HG03135 (cell line): ENCODE results near the gene ABR.
"Not testable (repeated sequence)": the region's sequence is repeated elsewhere in the genome, so short reads cannot be mapped to it uniquely, and the experiment has no call there.

Source experiments
- ATAC-seq: cut with Tn5 transposase; IDR thresholded peaks from one replicate; pipeline ENCODE4 v1.9.1; 2021; ENCODE audit warnings: mild to moderate bottlenecking, moderate library complexity; ENCODE audit not compliant: unreplicated experiment

Gene ABR

DNA sequence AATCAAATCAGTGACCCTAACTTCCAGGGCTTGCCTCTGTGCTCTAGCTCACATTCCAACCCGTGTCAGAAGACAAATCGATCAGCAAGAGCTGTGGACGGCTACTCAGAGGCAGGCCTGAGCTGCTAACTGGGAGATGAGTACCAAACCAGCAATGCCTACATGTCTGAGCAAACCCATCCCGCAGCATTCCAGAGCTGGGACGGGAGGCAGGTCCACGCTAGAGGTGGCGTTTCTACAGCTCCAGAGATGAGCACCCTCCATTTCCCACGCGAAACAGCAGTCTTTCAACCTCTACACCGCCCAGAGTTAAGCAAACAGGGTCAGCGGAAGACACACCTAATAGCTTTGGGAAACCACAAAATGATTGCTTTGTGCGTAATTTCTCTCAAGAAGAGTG, 206.7 kb downstream of the ABR start:
- ATAC-seq, result no peak

DNA sequence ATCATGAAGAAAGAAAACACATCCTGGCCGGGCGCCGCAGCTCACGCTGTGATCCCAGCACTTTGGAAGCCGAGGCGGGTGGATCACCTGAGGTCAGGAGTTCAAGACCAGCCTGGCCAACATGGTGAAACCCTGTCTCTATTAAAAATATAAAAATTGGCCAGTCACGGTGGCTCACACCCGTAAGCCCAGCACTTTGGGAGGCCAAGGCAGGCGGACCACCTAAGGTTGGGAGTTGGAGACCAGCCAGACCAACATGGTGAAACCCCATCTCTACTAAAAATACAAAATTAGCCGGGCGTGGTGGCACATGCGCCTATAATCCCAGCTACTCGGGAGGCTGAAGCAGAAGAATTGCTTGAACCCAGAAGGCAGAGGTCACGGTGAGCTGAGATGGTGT, 207.9 kb downstream of the ABR start:
- not testable (repeated sequence) for ATAC-seq

DNA sequence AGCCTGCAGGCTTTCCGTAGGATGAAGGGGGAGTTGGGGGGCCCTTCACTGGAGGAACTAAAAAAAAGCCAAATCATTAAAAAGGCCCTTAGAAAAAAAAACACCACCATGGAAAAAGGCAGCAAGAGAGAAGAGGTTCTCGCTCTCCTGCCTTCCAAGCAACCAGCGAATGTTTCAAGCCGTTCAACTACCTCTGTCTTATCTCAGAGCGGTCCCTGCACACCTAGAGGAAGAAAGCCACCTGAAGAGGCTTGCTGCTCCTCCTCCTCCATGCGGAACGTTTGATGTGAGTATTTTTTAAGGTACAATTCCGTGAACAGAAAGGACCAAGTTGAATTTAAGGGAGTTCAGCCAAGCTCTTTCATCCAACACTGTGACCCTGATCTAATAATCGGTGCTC, 209.4 kb downstream of the ABR start:
- ATAC-seq, result no peak

DNA sequence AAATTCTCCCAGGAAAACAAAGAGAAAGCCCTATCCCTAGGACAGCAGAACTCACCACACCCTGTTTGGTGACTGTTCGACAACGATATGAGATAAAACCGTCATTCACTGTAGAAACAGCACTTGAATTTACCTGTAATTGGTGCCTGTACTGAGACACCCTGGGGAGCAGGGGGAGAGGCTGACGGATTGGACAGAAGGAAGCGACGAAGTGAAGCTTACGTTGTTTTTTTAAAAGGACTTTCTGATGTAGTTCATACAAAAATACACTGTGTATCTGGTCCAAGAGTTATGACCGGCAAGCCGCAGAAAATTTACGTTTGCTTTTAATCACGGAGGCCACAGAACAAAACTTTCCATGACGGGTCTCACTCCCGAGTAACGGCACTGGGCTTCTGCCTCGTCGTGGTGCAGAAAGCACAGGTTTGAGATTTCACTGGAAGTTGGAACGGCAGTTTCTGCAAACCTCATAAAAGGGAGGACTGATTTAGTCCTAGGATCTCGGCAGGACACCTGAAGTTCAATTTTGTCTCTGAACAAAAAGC, 209.9 kb downstream of the ABR start:
- ATAC-seq, result no peak

DNA sequence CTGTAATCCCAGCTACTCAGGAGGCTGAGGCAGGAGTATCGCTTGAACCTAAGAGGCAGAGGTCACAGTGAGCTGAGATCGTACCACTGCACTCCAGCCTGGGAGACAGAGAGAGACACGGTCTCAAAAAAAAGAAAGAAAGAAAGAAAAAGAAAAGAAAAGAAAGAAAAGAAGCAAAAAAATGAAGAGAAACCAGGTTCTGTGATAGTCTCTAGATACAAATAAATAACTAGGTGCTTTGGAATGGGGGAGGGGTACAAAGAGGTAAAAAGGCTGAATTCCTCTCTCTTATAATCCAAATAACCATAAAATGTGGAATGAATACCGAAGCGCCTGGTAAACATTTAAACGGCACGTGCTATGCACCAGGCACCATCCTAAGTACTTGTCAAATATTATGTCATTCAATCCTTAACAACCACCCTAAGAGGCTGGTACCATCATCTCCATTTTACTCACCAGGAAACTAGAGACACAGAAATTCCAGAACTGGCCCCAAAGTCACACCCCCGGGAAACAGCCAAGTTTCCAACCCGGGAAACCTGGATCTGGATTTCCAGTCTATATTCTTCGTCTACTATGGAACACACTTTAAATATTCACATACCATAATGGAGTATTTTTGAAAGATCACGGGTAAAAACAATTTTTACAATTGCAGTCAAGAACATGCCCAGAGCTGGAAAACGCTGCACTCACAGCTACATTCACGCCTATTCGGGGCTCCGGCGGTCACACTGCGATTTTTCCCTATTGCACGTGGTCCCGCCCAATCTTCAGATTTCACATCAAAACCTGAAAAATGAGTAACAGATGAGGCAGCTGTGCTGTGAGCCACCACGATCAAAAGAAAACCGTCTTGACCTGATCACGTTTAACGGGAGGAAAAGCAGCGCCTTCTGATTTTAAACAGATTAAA, 210.7 kb downstream of the ABR start:
- ATAC-seq, result no peak

DNA sequence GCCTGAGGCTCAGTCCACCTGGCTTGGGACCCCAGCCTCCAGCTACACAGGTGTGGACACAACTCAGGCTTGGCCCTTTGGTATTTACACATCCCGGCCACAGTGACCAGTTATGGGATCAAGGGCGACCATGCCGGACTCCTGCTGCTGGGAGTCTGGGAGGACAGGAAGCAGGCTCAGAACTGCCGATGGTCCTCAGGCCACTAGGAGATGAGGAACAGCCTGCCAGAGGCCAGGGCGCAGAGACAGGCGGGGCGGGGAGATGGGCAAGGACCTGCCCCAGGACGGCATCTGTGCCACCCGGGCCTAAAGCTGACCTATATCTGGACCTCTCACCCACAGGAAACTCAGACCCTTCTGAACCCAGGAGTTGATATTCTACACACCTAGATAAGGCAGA, 212.7 kb downstream of the ABR start:
- ATAC-seq, result no peak

DNA sequence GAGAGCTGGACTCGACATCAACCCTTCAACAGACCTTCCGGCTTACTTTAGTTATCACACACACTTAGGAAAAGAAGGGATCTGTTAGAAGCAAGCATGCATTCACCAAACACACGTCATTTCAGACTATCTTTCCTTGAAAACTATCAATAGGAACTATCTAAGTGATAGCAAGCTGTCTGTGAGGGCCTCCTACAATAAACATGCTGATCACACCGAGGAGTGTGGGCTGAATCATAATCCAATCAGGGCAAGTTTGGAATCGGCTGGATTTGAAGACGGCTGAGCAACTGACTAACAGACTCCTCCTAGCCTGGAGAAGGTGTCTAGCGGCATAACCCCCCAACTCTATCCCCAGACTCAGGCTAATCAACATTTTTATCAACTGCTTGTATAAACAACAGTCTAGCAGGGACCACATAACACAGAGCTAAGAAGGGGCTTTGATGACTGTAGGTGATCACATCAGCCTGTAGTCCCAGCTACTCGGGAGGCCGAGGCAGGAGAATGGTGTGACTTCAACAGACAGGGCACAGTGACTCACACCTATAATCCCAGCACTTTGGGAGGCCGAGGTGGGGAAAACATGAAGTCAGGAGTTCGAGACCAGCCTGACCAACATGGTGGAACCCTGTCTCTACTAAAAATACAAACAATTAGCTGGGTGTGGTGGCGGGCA, 214.3 kb downstream of the ABR start:
- no peak for ATAC-seq

DNA sequence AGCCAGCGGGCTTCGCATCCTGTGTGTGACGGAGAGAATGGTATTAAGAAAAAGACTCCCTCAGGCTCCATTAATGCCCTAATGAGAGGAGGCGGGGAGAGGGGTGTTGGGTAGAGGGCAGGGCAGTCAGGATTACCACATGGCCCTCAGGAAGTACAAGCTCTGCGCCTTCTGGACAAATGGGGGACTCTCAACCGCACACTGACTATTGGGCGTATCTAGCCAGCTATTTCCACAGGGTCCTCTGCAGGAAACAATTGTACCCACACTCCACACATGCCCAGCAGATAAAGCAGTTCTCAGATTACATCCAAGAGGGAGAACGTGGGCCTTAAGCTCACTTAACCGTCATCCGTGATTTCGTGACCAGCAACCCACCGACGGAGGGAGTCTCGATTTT, 214.9 kb downstream of the ABR start:
- ATAC-seq, result no peak

DNA sequence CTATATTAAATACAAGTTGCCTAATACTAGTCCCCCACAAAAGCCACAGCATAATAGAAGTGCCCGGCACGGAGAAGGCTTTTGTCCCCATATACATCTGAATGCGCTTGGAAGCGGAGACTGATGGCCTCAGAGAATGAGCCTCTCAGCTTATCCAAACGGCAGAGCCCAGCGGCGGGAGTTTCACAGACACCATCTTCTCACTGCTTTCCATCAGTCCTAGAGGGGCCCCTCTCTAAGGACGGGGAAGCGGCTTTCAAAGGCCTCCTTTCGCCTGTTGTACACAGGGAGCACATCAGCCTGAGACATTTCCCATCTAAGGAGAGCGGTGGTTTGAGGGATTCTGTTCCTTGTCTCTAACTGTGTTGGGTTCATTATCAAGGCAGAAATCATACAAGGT, 217.1 kb downstream of the ABR start:
- ATAC-seq, result no peak

DNA sequence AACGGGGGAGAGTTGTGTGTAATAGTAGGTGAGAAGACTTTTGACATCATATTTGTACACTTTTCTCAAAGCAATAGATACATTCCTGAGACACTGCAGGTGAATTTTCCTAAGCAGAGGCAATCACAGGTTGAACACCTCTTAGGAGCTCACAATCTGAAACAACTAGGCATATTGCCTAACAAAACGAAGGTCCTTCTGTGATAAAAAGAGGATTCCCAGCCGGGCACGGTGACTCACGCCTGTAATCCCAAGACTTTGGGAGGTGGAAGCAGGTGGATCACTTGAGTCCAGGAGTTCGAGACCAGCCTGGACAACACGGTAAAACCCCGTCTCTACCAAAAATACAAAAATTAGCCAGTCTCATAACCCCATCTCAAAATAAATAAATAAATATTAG, 217.6 kb downstream of the ABR start:
- no peak for ATAC-seq

DNA sequence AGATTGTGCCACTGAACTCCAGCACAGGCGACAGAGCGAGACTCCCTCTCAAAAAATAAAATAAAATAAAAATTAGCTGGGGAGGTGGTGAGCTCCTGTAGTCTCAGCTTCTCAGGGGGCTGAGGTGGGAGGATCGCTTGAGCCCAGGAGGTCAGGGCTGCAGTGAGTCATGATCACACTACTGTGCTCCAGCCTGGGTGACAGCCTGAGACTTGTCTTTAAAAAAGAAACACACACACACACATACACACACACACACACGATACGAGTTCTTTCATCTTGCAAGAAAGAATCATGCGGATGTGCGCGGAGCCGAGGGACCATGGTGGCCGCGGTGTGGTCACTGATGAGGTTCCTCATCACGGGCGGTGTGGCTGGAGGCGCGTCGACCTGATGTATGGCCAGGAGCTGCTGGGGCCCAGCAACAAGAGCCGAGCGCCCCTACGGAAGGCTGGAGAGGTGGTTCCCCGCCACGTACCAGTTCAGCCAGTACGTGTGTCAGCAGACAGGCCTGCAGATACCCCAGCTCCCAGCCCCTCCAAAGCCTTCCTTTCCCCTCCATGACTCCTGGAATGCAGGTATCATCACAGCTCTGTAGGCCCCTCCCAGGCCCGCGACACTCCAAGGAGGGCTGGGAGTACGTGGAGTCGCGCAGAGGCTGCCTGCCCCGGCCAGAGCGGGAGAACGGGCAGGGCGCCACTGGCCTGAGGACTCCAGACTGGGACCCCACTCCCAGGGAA, 220.9 kb downstream of the ABR start:
- no peak for ATAC-seq

DNA sequence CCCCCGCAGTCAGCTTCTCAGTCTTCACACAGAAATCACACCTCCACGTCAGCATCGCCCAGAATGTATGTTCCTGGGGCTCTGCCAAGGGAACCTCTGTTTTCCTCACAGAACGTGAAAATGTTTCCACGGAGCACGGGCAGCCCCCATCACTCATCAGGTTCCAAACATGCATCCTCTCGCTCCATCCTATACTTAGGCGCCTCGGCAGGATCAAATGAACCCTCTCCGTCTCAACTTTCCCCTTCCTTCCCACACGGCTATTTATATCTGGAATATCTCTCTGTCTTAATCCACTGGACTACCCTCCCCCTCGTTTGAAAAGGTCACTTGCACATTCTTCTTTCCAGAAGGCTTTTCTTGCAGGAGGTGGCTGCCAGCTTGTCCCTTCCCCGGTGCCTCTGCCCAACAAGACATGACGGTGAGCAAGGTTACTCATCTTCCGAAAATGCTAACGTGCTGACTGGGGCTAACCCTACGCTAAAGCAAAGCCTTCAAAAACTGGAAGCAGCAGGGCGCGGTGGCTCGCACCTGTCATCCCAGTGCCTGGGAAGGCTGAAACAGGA, 221.8 kb downstream of the ABR start:
- ATAC-seq, result no peak

DNA sequence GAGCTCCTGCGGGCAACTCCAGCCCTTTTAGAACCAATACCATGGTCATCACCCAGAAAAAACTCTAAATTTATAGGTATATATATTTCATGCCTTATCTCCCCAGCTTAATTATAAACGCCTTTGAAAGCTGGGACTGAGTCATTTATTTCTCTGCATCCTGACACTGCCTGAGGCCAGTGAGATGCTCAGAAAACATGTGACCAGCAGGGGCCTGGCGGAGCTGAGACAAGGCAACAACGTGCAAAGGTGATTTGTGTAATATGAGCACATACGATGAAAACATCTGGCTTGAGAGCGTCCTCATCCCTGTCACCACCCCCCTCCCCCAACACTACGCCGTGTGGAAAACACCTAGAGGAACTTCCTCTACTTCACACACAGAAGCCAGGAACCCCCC, 222.9 kb downstream of the ABR start:
- no peak for ATAC-seq

DNA sequence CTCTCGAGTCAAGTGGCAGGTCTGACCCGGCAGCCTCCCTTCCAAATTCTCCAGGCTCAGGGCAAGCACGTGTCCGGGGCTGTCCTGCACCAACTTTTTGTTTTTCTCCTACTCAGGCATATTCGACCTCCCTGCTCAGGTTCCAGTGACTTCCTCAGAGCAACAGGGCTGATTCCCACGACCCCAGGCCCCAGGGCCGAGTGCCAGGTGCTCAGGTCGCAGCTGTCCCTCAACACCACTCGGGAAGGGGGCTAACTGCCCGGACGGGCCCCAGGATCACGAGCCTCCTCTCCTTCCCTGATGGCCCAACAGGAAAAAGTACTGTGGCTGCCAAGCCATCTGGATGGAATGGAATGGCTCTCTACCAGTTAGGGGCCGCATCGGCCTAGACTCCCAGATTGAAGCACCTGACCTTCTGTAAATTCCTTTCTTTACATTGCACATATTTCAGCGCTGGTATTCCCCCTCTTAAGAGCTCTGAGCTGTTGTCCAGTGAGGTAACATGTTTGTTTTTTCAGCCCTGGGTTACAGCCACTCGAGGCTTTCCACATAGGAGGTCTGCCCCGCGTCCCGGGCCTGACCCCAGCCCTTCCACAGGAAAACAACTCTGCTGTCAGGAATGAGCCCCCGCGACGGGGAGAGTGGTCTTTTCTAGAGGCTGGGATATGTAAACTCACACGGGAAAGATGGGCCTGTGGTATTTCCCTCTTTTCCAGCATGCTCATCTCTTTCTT, 225.2 kb downstream of the ABR start:
- ATAC-seq, result no peak

DNA sequence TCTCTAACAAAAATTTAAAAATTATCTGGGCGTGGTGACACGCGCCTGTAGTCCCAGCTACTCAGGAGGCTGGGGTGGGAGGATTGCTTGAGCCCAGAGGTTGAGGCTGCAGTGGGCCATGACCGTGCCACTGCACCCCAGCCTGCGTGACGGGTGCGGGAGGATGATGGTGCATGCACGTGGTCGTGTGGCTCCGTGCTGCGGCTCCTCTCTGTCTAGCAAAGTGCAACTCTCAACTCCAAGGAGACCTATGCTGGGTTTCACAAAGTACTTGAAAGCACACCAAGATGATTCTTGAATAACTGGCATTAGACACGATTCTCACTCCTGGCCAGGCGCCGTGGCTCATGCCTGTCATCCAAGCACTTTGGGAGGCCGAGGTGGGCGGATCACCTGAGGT, 226.0 kb downstream of the ABR start:
- no peak for ATAC-seq
